Measurements from ENCODE around the gene SLC22A25. TPM values are rescaled to one million over a fixed set of nuclear protein-coding genes. Genes with fewer than 3 reads are reported as not detected.
"Not testable (repeated sequence)": the region's sequence is repeated elsewhere in the genome, so short reads cannot be mapped to it uniquely, and the experiment has no call there.

The SLC22A25 gene
- total RNA-seq, 1 experiment from 2014 or later: not detected

GRCh38 chr11:63235471-63236461, 7.6 kb downstream of the SLC22A25 start:
- not testable (repeated sequence) for DNase-seq (ENCODE audit: low read depth)

DNA sequence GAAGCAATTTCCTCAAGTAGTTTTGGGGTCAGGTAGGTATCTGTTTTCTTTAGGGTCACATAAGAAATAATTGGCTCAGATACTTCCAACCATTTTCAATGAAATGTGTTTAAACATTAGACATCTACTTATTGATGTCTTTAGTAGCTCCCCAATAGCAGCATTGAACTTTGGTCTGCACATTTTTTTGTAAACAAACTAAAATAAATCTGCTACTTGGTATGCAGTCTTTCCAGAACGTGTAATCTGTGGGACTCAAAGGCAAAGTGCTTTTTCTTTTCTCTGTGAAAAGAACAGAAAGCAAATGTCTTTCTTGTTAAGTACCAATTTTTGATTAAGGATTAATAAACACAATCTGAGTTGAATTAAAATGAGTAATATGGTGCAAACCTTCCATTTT, 13.6 kb downstream of the SLC22A25 start:
- DNase-seq (ENCODE audit: low read depth): no peak

DNA sequence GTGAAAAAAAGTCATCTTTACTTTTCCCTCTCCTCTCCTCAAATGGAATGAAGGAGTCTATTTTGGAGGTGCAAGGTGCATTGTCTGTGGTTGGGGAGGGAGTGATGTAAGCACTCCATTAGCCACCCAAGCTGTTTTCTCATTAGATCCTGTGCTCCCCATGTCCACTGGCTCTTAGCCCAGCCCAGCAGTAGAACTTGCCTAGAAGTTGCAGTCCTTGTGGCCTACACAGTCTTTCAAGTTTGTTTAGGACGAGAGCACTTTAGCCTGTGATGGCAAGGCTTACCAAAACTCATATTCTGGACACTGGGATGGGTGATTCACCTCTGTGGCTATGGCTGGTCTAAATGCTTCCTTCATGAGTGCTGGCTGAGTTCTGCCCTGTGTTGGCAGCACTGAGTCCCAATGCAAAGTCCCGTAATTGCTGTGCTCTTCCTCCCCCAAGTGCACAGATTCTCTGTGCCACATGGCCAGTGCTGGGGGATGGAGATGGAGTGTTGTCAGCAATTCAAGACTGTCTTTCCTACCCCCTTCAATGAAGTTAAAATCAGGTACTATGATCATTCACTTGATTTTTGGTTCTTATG, 15.8 kb downstream of the SLC22A25 start:
- DNase-seq (ENCODE audit: low read depth): peak; percentile 29

- DNase-seq (ENCODE audit: low read depth): no peak
These were observed 16.8 kb downstream of the SLC22A25 start for GRCh38 chr11:63226488-63227114.

GRCh38 chr11:63214093-63214492, 29.3 kb downstream of the SLC22A25 start:
- no peak for DNase-seq (ENCODE audit: low read depth)

DNA sequence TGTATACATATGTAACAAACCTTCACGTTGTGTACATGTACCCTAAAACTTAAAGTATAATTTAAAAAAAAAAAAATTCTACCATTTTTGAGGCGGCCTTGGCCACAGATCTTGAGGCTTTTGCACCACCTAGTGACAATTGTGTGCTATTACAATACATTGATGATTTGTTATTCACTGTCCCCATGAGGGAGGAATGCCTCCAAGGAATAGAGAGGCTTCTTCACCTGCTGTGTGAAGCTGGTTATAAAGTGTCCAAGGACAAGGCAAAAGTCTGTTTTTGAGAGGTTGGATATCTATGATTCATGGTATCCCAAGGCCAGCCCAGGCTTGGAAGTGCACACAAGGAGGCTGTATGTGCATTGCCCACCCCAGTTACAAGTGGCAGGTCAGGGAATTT, 30.7 kb downstream of the SLC22A25 start:
- peak; percentile 13 for DNase-seq (ENCODE audit: low read depth)

DNA sequence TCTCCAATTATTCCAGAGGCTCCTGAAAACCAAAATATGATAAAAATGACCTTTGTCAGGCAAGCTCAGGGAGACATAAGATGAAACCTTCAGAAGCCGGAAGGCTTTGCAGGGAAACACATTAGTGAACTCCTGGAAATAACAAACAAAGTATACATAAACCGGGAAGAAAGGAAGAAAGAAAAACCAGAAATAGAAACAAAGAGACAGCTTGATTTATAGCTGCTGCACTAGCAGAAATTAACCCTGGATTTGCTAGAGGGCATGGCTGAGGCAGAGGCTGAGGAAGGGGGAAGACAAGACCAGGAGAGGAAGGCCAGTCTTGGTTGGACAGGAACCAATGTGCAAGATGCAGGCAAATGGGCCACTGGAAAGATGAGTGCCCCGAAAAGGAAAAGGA, 33.3 kb downstream of the SLC22A25 start:
- DNase-seq (ENCODE audit: low read depth): no peak

Other genes with a start within 250 kb of the SLC22A25 start
- not detected in 2 replicates for gene SLC22A8, start 227.8 kb downstream of the SLC22A25 start, total RNA-seq (2014; rRNA removed; shearing (Covaris generic))
- gene SLC22A24, start 99.4 kb downstream of the SLC22A25 start, total RNA-seq (2014; rRNA removed; shearing (Covaris generic)): not detected in 2 replicates
- not detected in 2 replicates for gene SLC22A9, start 126.2 kb upstream of the SLC22A25 start, total RNA-seq (2014; rRNA removed; shearing (Covaris generic))
- gene PLAAT5, start 247.6 kb upstream of the SLC22A25 start, total RNA-seq (2014; rRNA removed; shearing (Covaris generic)): not detected in 2 replicates